ENCODE data around the gene TAC3.

The TAC3 gene

DNA sequence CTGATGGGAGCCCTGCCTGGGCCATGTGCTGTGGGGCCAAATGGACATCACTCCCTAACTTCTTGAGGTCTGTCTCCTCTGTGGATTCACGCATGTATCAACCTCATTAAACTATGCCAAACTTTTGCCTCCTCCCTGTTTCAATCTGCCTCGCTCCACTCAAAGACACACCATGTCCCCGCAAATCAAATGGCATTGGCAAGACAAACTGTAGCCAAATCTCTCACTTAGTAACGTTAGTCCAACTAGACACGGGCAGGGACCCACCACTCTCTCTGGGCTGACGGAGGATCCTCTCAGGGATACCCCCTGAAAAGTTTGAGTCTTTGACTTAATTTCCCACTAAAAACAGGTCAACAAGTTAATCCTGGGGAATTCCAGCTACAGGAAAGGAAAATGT lies 18.0 kb downstream of the TAC3 start:
- TF ChIP-seq, protein P1, sequence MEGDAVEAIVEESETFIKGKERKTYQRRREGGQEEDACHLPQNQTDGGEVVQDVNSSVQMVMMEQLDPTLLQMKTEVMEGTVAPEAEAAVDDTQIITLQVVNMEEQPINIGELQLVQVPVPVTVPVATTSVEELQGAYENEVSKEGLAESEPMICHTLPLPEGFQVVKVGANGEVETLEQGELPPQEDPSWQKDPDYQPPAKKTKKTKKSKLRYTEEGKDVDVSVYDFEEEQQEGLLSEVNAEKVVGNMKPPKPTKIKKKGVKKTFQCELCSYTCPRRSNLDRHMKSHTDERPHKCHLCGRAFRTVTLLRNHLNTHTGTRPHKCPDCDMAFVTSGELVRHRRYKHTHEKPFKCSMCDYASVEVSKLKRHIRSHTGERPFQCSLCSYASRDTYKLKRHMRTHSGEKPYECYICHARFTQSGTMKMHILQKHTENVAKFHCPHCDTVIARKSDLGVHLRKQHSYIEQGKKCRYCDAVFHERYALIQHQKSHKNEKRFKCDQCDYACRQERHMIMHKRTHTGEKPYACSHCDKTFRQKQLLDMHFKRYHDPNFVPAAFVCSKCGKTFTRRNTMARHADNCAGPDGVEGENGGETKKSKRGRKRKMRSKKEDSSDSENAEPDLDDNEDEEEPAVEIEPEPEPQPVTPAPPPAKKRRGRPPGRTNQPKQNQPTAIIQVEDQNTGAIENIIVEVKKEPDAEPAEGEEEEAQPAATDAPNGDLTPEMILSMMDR (IDR thresholded peaks at IDR 0.05; ENCODE audit: insufficient read depth, low read length, missing control alignments): no peak
- no peak overlapping the region for H3K4me3 ChIP-seq (ENCODE audit: low read depth, low read length)
- ChIA-PET CTCF (interaction anchor here (0.5 to 19.3 kb wide), 5 partner anchors 10 to 370 kb away, joined by 3 to 500 read pairs (median 92); partner anchors contain the start of genes HSD17B6 and PRIM1), POLR2A (interaction anchor here (0.9 kb wide), 1 partner anchor 10 kb away, joined by 3 read pairs; no protein-coding TSS in a partner anchor)
- DNase-seq (ENCODE audit: low read depth, low spot score): no peak

DNA sequence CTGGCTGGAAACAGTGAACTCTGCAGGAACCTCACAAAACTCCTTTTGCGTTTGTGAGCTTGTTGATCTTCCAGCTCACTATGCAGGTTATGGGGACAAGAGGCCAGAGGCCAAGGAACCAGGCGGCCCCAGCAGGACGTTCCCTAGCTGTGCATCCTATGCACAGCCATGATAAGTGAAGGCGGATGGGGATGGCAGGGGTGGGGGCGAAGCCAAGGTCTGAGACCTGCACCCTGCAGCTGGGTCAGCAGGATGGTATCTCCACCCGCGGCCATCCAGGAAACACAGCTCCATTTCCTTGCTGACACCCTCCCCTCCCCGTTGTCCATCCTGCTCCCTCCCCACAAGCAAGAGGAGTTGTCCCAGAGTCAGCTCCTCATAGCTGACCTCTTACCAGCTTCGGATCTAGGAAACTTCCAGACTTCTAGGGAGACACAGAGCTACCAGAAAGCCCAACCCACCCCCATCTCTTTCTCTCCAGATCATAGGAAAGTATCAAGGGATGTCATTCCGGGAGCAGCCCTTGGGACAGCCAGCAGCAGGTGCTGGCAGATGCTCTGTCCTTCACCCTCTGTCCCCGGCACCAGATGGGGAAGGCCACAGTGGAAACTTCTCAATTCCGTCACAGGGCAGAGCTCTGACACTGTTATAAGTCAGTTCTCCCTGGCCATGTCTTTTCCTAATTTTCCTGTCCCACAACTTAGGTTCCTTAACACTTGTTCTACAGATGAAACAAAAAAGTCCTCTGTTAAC lies 19.4 kb downstream of the TAC3 start:
- TF ChIP-seq, protein P1 (IDR thresholded peaks at IDR 0.05; ENCODE audit: insufficient read depth, low read length, missing control alignments): no peak
- CTCF ChIA-PET: interaction anchor here (1.8 to 19.3 kb wide), 4 partner anchors 8 to 238 kb away, joined by 13 to 500 read pairs (median 148); partner anchors contain the start of genes HSD17B6 and PRIM1
- POLR2A ChIA-PET: no interaction called here
- no peak for DNase-seq (ENCODE audit: low read depth, low spot score)
- H3K4me3 ChIP-seq (ENCODE audit: low read depth, low read length): no peak overlapping the region

DNA sequence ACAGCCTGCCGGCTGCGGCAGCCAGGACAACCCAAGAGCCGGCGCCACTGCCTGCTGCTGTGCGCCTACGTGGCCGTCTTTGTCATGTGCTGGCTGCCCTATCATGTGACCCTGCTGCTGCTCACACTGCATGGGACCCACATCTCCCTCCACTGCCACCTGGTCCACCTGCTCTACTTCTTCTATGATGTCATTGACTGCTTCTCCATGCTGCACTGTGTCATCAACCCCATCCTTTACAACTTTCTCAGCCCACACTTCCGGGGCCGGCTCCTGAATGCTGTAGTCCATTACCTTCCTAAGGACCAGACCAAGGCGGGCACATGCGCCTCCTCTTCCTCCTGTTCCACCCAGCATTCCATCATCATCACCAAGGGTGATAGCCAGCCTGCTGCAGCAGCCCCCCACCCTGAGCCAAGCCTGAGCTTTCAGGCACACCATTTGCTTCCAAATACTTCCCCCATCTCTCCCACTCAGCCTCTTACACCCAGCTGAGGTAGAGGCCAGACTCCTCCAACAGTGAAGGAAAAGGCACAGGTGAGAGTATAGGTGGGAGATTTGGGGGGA lies 20.3 kb downstream of the TAC3 start:
- no peak overlapping the region for H3K4me3 ChIP-seq (ENCODE audit: low read depth, low read length)
- TF ChIP-seq, protein P1 (IDR thresholded peaks at IDR 0.05; ENCODE audit: insufficient read depth, low read length, missing control alignments): no peak
- ChIA-PET POLR2A (no interaction called here), CTCF (interaction anchor here (1.8 to 19.3 kb wide), 4 partner anchors 8 to 237 kb away, joined by 13 to 500 read pairs (median 148); partner anchors contain the start of genes HSD17B6 and PRIM1)
- no peak for DNase-seq (ENCODE audit: low read depth, low spot score)

DNA sequence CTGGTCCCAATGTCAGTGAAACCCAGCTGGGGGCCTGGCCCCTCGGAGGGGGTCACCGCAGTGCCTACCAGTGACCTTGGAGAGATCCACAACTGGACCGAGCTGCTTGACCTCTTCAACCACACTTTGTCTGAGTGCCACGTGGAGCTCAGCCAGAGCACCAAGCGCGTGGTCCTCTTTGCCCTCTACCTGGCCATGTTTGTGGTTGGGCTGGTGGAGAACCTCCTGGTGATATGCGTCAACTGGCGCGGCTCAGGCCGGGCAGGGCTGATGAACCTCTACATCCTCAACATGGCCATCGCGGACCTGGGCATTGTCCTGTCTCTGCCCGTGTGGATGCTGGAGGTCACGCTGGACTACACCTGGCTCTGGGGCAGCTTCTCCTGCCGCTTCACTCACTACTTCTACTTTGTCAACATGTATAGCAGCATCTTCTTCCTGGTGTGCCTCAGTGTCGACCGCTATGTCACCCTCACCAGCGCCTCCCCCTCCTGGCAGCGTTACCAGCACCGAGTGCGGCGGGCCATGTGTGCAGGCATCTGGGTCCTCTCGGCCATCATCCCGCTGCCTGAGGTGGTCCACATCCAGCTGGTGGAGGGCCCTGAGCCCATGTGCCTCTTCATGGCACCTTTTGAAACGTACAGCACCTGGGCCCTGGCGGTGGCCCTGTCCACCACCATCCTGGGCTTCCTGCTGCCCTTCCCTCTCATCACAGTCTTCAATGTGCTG lies 21.0 kb downstream of the TAC3 start:
- TF ChIP-seq, protein P1 (IDR thresholded peaks at IDR 0.05; ENCODE audit: insufficient read depth, low read length, missing control alignments): no peak
- H3K4me3 ChIP-seq (ENCODE audit: low read depth, low read length): no peak overlapping the region
- ChIA-PET CTCF (interaction anchor here (0.8 to 2.6 kb wide), 8 partner anchors 7 to 242 kb away, joined by 3 to 15 read pairs (median 9); no protein-coding TSS in a partner anchor), POLR2A (no interaction called here)
- no peak for DNase-seq (ENCODE audit: low read depth, low spot score)

DNA sequence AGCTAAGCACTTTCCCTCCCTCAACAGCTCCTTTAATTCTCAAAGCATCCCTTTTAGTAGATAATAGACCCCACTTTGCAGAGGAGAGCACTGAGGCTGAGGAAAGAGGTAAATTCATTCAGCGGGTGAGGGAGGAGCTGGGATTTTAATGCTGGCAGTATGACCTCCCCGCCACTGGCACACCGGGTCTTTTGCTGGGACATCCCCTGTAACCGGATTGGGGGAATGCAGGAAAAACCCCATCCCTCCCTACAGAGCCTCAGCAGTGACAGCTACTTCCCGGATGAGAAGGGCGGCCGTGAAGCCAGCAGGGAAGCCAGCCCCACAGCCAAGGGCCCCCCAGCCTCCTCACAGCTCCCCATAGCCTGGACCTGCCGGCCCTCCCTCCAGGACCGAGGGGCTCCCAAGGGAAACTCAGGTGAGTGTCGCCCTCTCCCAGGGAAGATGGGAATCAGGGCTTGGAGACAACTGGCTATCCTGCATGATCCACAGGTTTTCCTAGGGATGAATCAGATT lies 22.0 kb downstream of the TAC3 start:
- ChIA-PET POLR2A (no interaction called here), CTCF (interaction anchor here (1.1 to 2.6 kb wide), 8 partner anchors 8 to 241 kb away, joined by 3 to 15 read pairs (median 7); partner anchors contain the start of gene HSD17B6)
- no peak overlapping the region for H3K4me3 ChIP-seq (ENCODE audit: low read depth, low read length)
- TF ChIP-seq, protein P1 (IDR thresholded peaks at IDR 0.05; ENCODE audit: insufficient read depth, low read length, missing control alignments): no peak
- no peak for DNase-seq (ENCODE audit: low read depth, low spot score)

All from AG04449 (cell line).